ENCODE measurements around the gene ISLR2. TPM values are rescaled to one million over a fixed set of nuclear protein-coding genes. Genes with fewer than 3 reads are reported as not detected.

The ISLR2 gene
- total RNA-seq, 1 experiment from 2014 or later: 0.64 TPM

DNA sequence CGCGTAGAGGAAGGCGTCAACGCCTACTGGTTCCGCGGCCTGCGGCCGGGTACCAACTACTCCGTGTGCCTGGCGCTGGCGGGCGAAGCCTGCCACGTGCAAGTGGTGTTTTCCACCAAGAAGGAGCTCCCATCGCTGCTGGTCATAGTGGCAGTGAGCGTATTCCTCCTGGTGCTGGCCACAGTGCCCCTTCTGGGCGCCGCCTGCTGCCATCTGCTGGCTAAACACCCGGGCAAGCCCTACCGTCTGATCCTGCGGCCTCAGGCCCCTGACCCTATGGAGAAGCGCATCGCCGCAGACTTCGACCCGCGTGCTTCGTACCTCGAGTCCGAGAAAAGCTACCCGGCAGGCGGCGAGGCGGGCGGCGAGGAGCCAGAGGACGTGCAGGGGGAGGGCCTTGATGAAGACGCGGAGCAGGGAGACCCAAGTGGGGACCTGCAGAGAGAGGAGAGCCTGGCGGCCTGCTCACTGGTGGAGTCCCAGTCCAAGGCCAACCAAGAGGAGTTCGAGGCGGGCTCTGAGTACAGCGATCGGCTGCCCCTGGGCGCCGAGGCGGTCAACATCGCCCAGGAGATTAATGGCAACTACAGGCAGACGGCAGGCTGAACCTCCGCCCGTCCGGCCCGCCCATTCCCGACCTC is 4.1 kb downstream of the ISLR2 start:
- Histone ChIP-seq H3K4me3 (ENCODE audit: low read depth, low read length, poor library complexity, severe bottlenecking) (no peak overlapping the region), H3K36me3 (ENCODE audit: insufficient read depth, low read length, poor library complexity, severe bottlenecking) (no peaks in the 10 kb centered on the region), H3K27ac (ENCODE audit: low read depth, low read length, poor library complexity, severe bottlenecking) (no peak overlapping the region), H3K9me3 (ENCODE audit: low read depth, low read length, poor library complexity, severe bottlenecking) (no peaks in the 10 kb centered on the region), H3K4me1 (ENCODE audit: insufficient read depth, low read length, poor library complexity, severe bottlenecking) (peaks cover 30% of the 10 kb centered on the region), H3K27me3 (replicated peaks; ENCODE audit: insufficient read depth, low read depth, low read length, poor library complexity) (peaks cover 38% of the 10 kb centered on the region)
- TF ChIP-seq EZH2 (IDR thresholded peaks at IDR 0.05; ENCODE audit: borderline replicate concordance, low read depth, low read length, poor library complexity, severe bottlenecking): no peak
- TF ChIP-seq, protein P1, sequence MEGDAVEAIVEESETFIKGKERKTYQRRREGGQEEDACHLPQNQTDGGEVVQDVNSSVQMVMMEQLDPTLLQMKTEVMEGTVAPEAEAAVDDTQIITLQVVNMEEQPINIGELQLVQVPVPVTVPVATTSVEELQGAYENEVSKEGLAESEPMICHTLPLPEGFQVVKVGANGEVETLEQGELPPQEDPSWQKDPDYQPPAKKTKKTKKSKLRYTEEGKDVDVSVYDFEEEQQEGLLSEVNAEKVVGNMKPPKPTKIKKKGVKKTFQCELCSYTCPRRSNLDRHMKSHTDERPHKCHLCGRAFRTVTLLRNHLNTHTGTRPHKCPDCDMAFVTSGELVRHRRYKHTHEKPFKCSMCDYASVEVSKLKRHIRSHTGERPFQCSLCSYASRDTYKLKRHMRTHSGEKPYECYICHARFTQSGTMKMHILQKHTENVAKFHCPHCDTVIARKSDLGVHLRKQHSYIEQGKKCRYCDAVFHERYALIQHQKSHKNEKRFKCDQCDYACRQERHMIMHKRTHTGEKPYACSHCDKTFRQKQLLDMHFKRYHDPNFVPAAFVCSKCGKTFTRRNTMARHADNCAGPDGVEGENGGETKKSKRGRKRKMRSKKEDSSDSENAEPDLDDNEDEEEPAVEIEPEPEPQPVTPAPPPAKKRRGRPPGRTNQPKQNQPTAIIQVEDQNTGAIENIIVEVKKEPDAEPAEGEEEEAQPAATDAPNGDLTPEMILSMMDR (conservative IDR thresholded peaks at IDR 0.05; ENCODE audit: low read depth, low read length): peak; percentile 41
- ChIA-PET POLR2A (ENCODE audit: low non-redundant PET) (no interaction called here), CTCF (interaction anchor here (1.2 kb wide), 1 partner anchor 173 kb away, joined by 4 read pairs; no protein-coding TSS in a partner anchor)
- no TSS peak for BruUV-seq (replicated peaks)
- no peak for DNase-seq (ENCODE audit: low spot score)
- intact Hi-C loops (cut with micrococcal nuclease; ENCODE audit: unreplicated experiment): no loop called here

DNA sequence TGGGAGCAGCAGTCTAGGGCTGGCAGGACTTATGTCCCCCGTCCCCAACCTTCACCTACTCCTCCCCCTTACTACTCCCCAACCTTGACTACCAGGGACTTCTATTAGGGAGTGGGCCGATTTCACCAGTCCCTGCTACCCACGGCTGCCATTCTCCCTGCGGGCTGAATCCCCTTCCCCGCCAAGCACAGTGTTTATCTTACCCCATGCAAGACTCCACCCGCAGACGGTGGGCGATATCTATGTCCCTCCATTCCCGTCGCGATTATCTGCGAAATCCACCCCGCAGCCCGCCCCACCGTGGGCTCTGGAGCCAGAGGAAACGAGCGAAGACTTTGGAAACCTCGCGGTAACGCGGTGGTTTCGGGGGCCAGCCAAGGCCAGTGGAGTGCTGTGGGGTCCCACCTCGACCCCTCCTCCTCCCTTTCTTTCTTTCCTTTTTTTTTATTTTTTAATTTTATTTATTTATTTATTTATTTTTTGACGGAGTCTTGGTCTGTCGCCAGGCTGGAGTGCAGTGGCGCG is 4.7 kb downstream of the ISLR2 start:
- H3K27me3 ChIP-seq (replicated peaks; ENCODE audit: insufficient read depth, low read depth, low read length, poor library complexity): peaks cover 34% of the 10 kb centered on the region
- intact Hi-C loops (cut with micrococcal nuclease; ENCODE audit: unreplicated experiment): no loop called here
- POLR2A ChIA-PET (ENCODE audit: low non-redundant PET): no interaction called here
- DNase-seq (ENCODE audit: low spot score): no peak
- peaks cover 25% of the 10 kb centered on the region for H3K4me1 ChIP-seq (ENCODE audit: insufficient read depth, low read length, poor library complexity, severe bottlenecking)
- TF ChIP-seq, protein P1 (conservative IDR thresholded peaks at IDR 0.05; ENCODE audit: low read depth, low read length): no peak
- TF ChIP-seq EZH2 (IDR thresholded peaks at IDR 0.05; ENCODE audit: borderline replicate concordance, low read depth, low read length, poor library complexity, severe bottlenecking): no peak
- H3K4me3 ChIP-seq (ENCODE audit: low read depth, low read length, poor library complexity, severe bottlenecking): no peak overlapping the region
- H3K9me3 ChIP-seq (ENCODE audit: low read depth, low read length, poor library complexity, severe bottlenecking): no peaks in the 10 kb centered on the region
- H3K27ac ChIP-seq (ENCODE audit: low read depth, low read length, poor library complexity, severe bottlenecking): no peak overlapping the region
- CTCF ChIA-PET: interaction anchor here (0.7 kb wide), 1 partner anchor 156 kb away, joined by 3 read pairs; no protein-coding TSS in a partner anchor
- BruUV-seq (replicated peaks): no TSS peak
- H3K36me3 ChIP-seq (ENCODE audit: insufficient read depth, low read length, poor library complexity, severe bottlenecking): no peaks in the 10 kb centered on the region

DNA sequence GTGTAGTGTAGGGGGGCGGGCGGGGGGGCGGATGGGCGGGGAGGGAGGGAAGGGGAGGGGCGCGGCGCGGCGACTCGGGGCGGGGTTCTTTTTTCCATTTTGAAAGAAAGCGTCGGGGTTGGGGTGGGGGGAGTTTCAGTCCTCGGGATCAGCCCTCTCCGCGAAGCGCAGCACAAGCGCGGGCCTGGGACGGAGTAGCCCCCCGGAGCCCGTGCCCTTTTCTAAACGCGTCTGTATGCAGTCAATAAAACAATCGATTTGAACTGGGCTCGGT is 6.1 kb downstream of the ISLR2 start:
- DNase-seq (ENCODE audit: low spot score): no peak
- BruUV-seq (replicated peaks): no TSS peak
- ChIA-PET POLR2A (ENCODE audit: low non-redundant PET) (no interaction called here), CTCF (interaction anchor here (1.1 kb wide), 1 partner anchor 17 kb away, joined by 3 read pairs; no protein-coding TSS in a partner anchor)
- Histone ChIP-seq H3K4me3 (ENCODE audit: low read depth, low read length, poor library complexity, severe bottlenecking) (peak overlapping the region; percentile 51), H3K9me3 (ENCODE audit: low read depth, low read length, poor library complexity, severe bottlenecking) (no peaks in the 10 kb centered on the region), H3K27ac (ENCODE audit: low read depth, low read length, poor library complexity, severe bottlenecking) (no peak overlapping the region), H3K36me3 (ENCODE audit: insufficient read depth, low read length, poor library complexity, severe bottlenecking) (no peaks in the 10 kb centered on the region), H3K27me3 (replicated peaks; ENCODE audit: insufficient read depth, low read depth, low read length, poor library complexity) (peaks cover 20% of the 10 kb centered on the region), H3K4me1 (ENCODE audit: insufficient read depth, low read length, poor library complexity, severe bottlenecking) (peaks cover 20% of the 10 kb centered on the region)
- intact Hi-C loops (cut with micrococcal nuclease; ENCODE audit: unreplicated experiment): no loop called here
- no peak for TF ChIP-seq EZH2 (IDR thresholded peaks at IDR 0.05; ENCODE audit: borderline replicate concordance, low read depth, low read length, poor library complexity, severe bottlenecking)
- TF ChIP-seq, protein P1 (conservative IDR thresholded peaks at IDR 0.05; ENCODE audit: low read depth, low read length): no peak
